Type B pancreatic cell (in vitro differentiated cells): ENCODE results near the gene NOP14. TPM values are rescaled to one million over a fixed set of nuclear protein-coding genes. Genes with fewer than 3 reads are reported as not detected.

ENCODE experiments used
- DNase-seq: peaks from one replicate; pipeline ENCODE4 v3.0.0; 2021; ENCODE audit warnings: mixed read lengths; ENCODE audit not compliant: unreplicated experiment; ENCODE audit errors: extremely low spot score
- H3K27ac Mint-ChIP-seq: 2 replicates; pipeline ENCODE4 v1.8.0; 2021; ENCODE audit warnings: mild to moderate bottlenecking, mixed read lengths
- H3K27me3 Mint-ChIP-seq: 2 replicates; pipeline ENCODE4 v1.8.0; 2021; ENCODE audit warnings: mixed read lengths
- H3K36me3 Mint-ChIP-seq: 2 replicates; pipeline ENCODE4 v1.8.0; 2021; ENCODE audit warnings: mixed read lengths
- H3K4me1 Mint-ChIP-seq: one replicate; pipeline ENCODE4 v1.8.0; 2021; ENCODE audit warnings: mixed read lengths; ENCODE audit not compliant: unreplicated experiment
- H3K4me3 Mint-ChIP-seq: 2 replicates; pipeline ENCODE4 v1.8.0; 2021; ENCODE audit warnings: mild to moderate bottlenecking, mixed read lengths
- H3K9me3 Mint-ChIP-seq: 2 replicates; pipeline ENCODE4 v1.8.0; 2021; ENCODE audit warnings: mixed read lengths
- CTCF ChIP-seq: fragments of 200-600 bp; sonication (generic); conservative IDR thresholded peaks from 2 replicates; pipeline ENCODE4 v1.5.0; 2021; ENCODE audit warnings: antibody characterized with exemption, mild to moderate bottlenecking
- total RNA-seq: library from RNA; stranded (reverse); gene quantifications from 2 replicates; pipeline ENCODE4 v1.2.1, GENCODE V29; 2021; ENCODE audit warnings: low replicate concordance

The NOP14 gene
- total RNA-seq, 1 donor from 2014 or later: 33.8 TPM

DNA sequence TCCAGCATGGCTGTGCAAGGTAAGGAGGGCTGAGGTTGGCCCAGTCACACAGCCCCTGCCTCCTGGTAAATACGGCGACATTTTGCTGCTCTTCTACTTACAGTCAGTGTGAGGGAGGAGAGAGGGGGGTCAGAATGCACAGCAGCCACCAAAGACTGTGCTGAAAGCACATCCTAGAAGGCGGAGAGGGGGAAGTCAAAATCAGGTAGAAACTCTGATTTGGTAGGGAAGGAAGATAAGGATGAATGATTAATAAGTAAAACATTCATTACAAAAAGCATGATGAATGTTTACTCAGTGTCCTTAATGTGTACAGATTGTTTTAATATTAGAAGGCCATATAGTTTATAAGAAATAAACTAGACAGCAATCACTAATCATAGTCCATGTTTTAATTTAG is 62.0 kb downstream of the NOP14 start:
- Mint-ChIP-seq H3K9me3 (no peaks in the 10 kb centered on the region), H3K36me3 (peaks cover 44% of the 10 kb centered on the region), H3K4me3 (no peak overlapping the region), H3K27me3 (no peaks in the 10 kb centered on the region), H3K27ac (no peak overlapping the region), H3K4me1 (no peaks in the 10 kb centered on the region)
- no peak for TF ChIP-seq CTCF
- no peak for DNase-seq

DNA sequence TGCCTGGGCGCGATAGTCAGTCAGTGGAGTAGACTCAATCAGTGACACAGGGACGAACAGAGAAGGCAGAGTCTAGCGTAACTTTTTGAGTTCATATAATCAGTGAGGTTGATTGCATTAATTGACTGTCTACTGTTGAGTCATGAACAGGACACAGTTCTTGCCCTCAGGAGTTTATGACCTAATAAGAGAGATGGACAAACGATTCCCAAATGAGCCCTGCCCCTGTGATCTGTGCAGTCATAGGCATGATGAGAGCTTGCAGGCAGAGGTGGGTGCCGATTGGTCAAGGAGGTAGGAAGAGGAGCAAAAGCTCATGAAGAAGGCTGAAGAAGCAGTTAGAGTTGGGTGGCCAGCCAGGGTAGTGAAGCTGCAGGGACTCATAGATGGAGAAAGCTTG is 62.5 kb downstream of the NOP14 start:
- Mint-ChIP-seq H3K4me1 (no peaks in the 10 kb centered on the region), H3K9me3 (no peaks in the 10 kb centered on the region), H3K36me3 (peaks cover 44% of the 10 kb centered on the region), H3K27ac (no peak overlapping the region), H3K4me3 (no peak overlapping the region), H3K27me3 (no peaks in the 10 kb centered on the region)
- no peak for TF ChIP-seq CTCF
- no peak for DNase-seq

DNA sequence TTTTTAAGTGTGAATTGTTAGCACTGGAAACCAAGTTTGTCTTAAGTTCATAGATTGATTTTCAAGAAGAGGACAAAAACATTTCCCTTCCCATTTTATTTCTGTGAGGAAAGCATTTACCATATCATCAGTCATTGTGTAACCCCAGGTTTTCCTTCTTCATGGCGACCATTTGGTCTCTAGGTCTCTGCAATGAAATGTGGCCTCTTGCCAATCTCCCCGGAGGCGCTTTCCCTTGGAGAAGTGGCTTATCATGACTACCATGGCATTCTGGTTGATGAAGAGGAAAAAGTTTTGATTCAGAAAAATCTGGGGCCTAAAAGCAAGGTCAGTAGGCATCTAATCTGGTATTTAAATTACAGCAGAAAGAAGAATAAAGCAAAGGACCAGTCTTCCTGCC is 65.2 kb downstream of the NOP14 start:
- Mint-ChIP-seq H3K4me1 (no peaks in the 10 kb centered on the region), H3K4me3 (no peak overlapping the region), H3K27ac (no peak overlapping the region), H3K9me3 (no peaks in the 10 kb centered on the region), H3K36me3 (peaks cover 33% of the 10 kb centered on the region), H3K27me3 (no peaks in the 10 kb centered on the region)
- TF ChIP-seq CTCF: no peak
- DNase-seq: no peak

DNA sequence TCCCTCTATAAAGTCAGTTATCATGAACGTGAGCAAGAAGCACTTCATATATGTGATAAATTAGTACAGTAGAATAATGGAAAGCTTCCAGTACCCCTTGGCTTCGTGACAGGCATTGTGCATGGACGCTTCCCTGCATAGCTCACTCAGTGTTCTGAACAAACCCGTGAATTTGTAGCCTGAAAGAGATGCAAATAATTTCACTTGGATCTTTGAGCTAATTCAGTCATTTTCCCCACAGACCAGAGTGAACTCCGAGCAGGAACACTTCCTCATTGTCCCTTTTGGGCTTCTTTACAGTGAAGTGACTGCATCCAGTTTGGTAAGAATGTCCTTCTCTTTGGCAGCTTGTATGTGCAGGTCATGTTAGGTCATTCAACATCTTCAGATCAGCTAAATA is 69.4 kb downstream of the NOP14 start:
- Mint-ChIP-seq H3K4me1 (no peaks in the 10 kb centered on the region), H3K36me3 (peaks cover 26% of the 10 kb centered on the region), H3K9me3 (no peaks in the 10 kb centered on the region), H3K27me3 (no peaks in the 10 kb centered on the region), H3K4me3 (no peak overlapping the region), H3K27ac (peak overlapping the region; percentile 41)
- DNase-seq: no peak
- no peak for TF ChIP-seq CTCF

- Mint-ChIP-seq H3K4me3 (no peak overlapping the region), H3K27me3 (no peaks in the 10 kb centered on the region), H3K4me1 (peaks cover 9% of the 10 kb centered on the region), H3K36me3 (peaks cover 28% of the 10 kb centered on the region), H3K27ac (peak overlapping the region; percentile 30), H3K9me3 (no peaks in the 10 kb centered on the region)
- no peak for DNase-seq
- no peak for TF ChIP-seq CTCF
Measured at GRCh38 chr4:2891294-2891693, 71.9 kb downstream of the NOP14 start.

- Mint-ChIP-seq H3K4me1 (peaks cover 15% of the 10 kb centered on the region), H3K9me3 (no peaks in the 10 kb centered on the region), H3K36me3 (peaks cover 40% of the 10 kb centered on the region), H3K27me3 (no peaks in the 10 kb centered on the region), H3K4me3 (no peak overlapping the region), H3K27ac (no peak overlapping the region)
- TF ChIP-seq CTCF: no peak
- DNase-seq: no peak
Measured at GRCh38 chr4:2888886-2889285, 74.3 kb downstream of the NOP14 start.
